Subcutaneous adipose tissue (tissue), 4 donors: ENCODE measurements around the gene LGR6. TPM values are rescaled to one million over a fixed set of nuclear protein-coding genes. Genes with fewer than 3 reads are reported as not detected.

Source experiments
- total RNA-seq, 4 donors: library from RNA; depleted of rRNA; stranded (reverse); fragments of >200 nt; gene quantifications; one replicate each; pipeline ENCODE4 v1.1.0, GENCODE V29; 2016
- TF ChIP-seq, protein P1 (sequence below): fragments of 450-650 bp; IDR thresholded peaks from one replicate; pipeline ENCODE4 v1.5.1; 2016; ENCODE audit warnings: low read depth, mild to moderate bottlenecking, control low read depth, antibody characterized with exemption, moderate library complexity

Gene LGR6
- total RNA-seq, 4 donors from 2014 or later = not detected

DNA sequence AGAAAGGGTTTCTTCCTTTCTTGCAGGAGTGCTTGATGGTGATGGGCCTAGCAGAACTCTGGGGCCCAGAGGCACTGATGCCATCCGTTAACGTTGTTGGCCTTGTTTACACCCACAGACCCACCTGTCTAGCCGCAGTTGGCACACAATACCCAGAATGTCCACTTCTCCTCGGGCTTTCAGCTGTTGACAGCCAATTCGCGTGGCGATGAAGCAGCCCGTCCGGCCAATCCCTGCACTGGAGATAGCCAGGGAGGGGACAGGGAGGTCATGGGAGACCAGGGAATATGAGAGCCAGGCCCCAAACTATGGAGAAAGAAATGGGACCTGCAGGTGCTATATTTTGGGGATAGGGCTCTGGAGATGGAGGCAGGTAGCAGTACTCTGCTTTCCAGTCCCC lies 43.4 kb upstream of the LGR6 start:
- TF ChIP-seq, protein P1, sequence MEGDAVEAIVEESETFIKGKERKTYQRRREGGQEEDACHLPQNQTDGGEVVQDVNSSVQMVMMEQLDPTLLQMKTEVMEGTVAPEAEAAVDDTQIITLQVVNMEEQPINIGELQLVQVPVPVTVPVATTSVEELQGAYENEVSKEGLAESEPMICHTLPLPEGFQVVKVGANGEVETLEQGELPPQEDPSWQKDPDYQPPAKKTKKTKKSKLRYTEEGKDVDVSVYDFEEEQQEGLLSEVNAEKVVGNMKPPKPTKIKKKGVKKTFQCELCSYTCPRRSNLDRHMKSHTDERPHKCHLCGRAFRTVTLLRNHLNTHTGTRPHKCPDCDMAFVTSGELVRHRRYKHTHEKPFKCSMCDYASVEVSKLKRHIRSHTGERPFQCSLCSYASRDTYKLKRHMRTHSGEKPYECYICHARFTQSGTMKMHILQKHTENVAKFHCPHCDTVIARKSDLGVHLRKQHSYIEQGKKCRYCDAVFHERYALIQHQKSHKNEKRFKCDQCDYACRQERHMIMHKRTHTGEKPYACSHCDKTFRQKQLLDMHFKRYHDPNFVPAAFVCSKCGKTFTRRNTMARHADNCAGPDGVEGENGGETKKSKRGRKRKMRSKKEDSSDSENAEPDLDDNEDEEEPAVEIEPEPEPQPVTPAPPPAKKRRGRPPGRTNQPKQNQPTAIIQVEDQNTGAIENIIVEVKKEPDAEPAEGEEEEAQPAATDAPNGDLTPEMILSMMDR = no peak

DNA sequence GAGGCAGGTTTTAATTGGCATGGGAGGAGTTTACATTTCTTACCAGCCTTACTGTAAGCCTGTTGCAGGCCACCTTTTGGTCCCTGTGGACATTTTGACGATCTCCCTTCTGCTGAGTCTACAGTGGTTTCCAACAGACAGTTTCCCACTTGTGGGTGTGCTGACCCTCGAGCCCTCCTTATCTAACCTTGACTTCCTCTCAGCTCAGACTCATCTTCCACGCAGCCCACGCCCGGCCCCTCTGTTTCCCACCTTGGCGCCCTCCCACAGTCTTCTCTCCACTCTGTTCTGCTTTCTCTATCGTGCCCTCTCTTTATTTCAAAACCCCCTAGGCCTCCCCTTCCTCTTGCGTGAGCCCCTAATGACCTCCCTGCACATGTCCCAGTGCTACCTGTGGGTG lies 43.0 kb upstream of the LGR6 start:
- TF ChIP-seq, protein P1 = no peak

DNA sequence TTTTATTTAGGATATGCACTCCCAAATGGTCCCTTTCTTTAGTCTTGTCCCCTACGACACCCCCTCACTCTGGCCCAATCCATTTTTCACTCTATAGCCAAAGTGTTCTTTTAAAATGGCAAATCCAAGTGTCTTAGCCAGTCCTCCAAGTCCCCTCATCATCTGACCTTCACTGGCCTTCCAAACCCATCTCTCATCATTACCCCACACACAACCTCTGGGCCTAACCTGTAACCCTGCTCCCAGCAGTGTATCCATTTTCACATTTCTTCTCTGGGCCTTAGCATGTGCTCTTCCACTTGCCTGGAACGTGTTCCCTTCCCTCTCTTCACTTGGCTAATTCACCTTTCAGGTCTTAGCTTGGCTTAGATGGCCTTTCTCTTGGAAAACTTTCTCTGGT lies 42.6 kb upstream of the LGR6 start:
- TF ChIP-seq, protein P1 = no peak

DNA sequence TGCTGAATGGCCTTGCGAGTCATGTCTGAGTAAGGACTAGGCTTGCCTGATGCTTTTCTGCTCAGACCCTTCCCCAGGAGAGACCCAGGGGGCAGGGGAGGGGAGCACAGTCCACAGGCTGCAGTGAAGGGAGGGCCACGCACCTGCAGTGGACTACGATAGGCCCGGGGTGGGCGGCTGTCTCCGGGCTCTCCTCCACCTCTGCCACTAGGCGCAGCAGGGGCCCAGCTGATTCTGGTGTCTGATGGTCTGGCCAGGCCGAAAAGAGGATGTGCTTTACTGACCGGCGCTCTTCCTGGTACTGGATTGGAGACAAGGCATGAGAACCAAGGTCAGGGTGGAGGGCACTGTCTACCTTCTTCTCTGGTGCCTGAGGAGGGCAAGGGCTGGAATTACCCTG lies 41.2 kb upstream of the LGR6 start:
- TF ChIP-seq, protein P1 = no peak

DNA sequence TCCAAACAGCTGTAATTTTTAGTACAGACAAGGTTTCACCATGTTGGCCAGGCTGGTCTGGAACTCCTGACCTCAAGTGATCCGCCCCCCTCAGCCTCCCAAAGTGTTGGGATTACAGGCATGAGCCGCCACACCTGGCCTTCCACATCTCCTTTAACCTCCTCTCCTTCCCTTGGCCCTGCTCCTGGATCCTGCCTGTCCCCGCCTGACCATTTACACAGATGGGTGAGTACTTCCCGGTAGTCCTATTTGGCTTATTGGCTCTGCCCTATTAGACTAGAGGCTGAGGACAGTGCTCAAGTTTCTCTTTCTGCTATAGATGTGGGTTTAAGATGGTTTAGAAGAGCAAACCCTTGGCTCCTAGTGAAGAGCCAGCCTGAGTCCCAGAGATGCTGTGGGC lies 40.3 kb upstream of the LGR6 start:
- TF ChIP-seq, protein P1 = no peak

DNA sequence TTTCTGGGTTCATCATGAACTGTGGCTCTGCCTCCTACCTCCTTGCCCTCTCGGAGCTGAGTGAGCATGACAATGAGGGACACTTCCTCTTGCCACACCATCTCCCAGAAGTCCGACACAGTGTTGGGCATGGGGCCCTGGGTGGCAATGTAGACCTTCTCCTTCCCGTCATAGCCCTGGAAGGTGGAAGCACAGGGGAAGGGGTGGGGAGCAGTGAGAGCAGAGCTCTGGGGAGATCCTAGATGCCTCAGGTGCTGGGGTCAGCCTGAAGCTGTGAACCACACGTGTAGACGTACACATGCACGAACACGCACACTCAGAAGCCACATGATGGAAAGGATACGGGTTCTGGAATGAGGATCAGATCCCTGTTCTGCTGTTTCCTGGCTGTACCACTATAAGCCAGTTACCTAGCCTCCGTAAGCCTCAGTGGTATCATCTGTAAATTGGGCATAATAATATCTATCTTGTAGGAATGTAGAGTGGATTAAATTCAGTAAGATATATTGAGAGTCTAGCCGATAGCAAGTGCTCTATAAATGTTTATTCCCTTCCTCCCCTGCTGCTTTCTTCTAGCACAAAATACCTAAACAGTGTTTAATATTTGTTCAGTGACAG lies 39.3 kb upstream of the LGR6 start:
- TF ChIP-seq, protein P1 = no peak

DNA sequence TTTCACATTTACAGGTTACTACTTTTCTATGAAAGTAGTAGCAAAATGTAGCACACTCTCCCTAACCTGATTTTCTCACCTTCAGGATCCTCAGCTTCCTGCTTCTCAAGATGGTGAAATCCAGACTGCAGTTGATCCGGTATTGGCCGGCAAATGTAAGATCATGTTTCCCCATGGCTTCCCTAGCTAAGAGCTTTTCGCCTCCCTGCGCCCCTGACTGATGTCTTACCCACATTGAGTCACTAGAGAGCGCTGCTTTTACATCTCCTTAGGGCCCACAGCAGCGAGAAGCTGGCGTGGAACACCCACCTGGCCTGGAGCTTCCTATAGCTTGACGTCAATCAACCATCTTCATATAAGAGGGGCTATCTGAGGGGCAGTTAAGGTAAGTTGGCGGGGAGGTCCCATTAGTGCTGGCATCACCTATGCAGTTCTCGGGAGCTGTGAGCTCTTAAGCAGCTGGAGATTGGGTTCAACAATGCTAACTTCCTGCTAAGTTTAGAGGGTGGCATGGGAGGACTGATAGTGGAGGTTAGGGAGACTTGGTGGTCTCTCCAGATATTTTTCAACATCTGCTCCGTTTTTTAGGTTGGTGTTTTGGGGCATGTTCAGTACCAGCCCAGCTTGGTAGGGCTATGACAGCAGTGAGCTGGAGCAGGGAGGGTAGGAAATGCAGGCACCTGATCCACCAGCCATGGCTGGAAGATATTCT lies 38.7 kb upstream of the LGR6 start:
- TF ChIP-seq, protein P1 = no peak
